H1 (cell line): ENCODE measurements around the gene CAPN3. TPM values are rescaled to one million over a fixed set of nuclear protein-coding genes. Genes with fewer than 3 reads are reported as not detected.

Experiments used
- CTCF ChIA-PET: fragments of 300-600 bp; sonication (Branson Sonifier 250); formaldehyde crosslinking; loops from one replicate; lab custom pipeline; 2021; ENCODE audit not compliant: partially characterized antibody; lab: Charles Lee
- POLR2A ChIA-PET: fragments of 300-600 bp; sonication (Branson Sonifier 250); formaldehyde crosslinking; loops from one replicate; lab custom pipeline; 2021; ENCODE audit warnings: inconsistent platforms; ENCODE audit not compliant: partially characterized antibody; lab: Charles Lee
- DNase-seq, 2 experiments: peaks; one replicate each; pipeline versions ENCODE4 v3.0.0 to v3.0.0-alpha.2; 2010 to 2022; ENCODE audit warnings: low spot score in 2 of 2, low read depth in 1 of 2, mixed read lengths in 1 of 2
- FAIRE-seq: peaks from 2 replicates; lab custom pipeline; 2011; peaks lifted over from hg19 to GRCh38; lab: Jason Lieb, UNC
- H2AFZ ChIP-seq: 2 replicates; pipeline ENCODE4 v1.8.1; 2012; ENCODE audit warnings: low read length, inconsistent platforms
- H2AK5ac ChIP-seq: 2 replicates; pipeline ENCODE4 v1.6.1; 2013; ENCODE audit warnings: low read depth, low read length
- H2BK120ac ChIP-seq: replicated peaks from 2 replicates; pipeline ENCODE3; 2013; ENCODE audit warnings: low read depth, low read length, inconsistent platforms
- H2BK12ac ChIP-seq: 2 replicates; pipeline ENCODE4 v1.6.1; 2013; ENCODE audit warnings: low read depth, low read length
- H2BK15ac ChIP-seq: 2 replicates; pipeline ENCODE4 v1.6.1; 2013; ENCODE audit warnings: low read length
- H2BK20ac ChIP-seq: 2 replicates; pipeline ENCODE4 v1.6.1; 2013; ENCODE audit warnings: low read length
- H2BK5ac ChIP-seq: 2 replicates; pipeline ENCODE4 v1.6.1; 2013; ENCODE audit warnings: low read depth, low read length
- H3K14ac ChIP-seq: 2 replicates; pipeline ENCODE4 v1.6.1; 2013; ENCODE audit warnings: inconsistent platforms; ENCODE audit not compliant: insufficient read length
- H3K18ac ChIP-seq: 2 replicates; pipeline ENCODE4 v1.6.1; 2013; ENCODE audit warnings: low read length; ENCODE audit errors: extremely low read depth
- H3K23ac ChIP-seq: 2 replicates; pipeline ENCODE4 v1.6.1; 2013; ENCODE audit warnings: inconsistent platforms; ENCODE audit not compliant: insufficient read length
- H3K23me2 ChIP-seq: 2 replicates; pipeline ENCODE4 v1.6.1; 2013; ENCODE audit warnings: low read depth, low read length
- H3K27ac ChIP-seq: 2 replicates; pipeline ENCODE4 v1.6.1; 2011; ENCODE audit warnings: low read depth, low read length, inconsistent platforms
- H3K27me3 ChIP-seq, 4 experiments: replicated peaks in 1 of 4; 1 replicate in 1 of 4; 2 replicates in 3 of 4; pipeline versions ENCODE4 v1.6.1 to v1.8.1; 2011 to 2013; ENCODE audit warnings: low read length in 3 of 4, mild to moderate bottlenecking in 3 of 4, inconsistent platforms in 2 of 4, mixed read lengths in 2 of 4, moderate library complexity in 1 of 4; ENCODE audit not compliant: control insufficient read depth in 3 of 4, insufficient read depth in 3 of 4; ENCODE audit errors: extremely low read depth in 1 of 4
- H3K36me3 ChIP-seq, 4 experiments: 2 replicates each; pipeline versions ENCODE4 v1.6.1 to v1.8.1; 2011 to 2013; ENCODE audit warnings: mild to moderate bottlenecking in 4 of 4, low read length in 3 of 4, moderate library complexity in 2 of 4, control low read depth in 1 of 4, inconsistent platforms in 1 of 4; ENCODE audit not compliant: insufficient read depth in 4 of 4, control insufficient read depth in 2 of 4
- H3K4ac ChIP-seq: replicated peaks from 2 replicates; pipeline ENCODE3; 2013; ENCODE audit warnings: low read length, low read depth, mixed read lengths, inconsistent platforms; ENCODE audit not compliant: insufficient read length
- H3K4me1 ChIP-seq, 4 experiments: replicated peaks in 1 of 4; 1 replicate in 1 of 4; 2 replicates in 3 of 4; pipeline versions ENCODE4 v1.6.1 to v1.8.1; 2011 to 2013; ENCODE audit warnings: low read length in 3 of 4, inconsistent platforms in 2 of 4, mixed read lengths in 1 of 4; ENCODE audit not compliant: insufficient read depth in 4 of 4, control insufficient read depth in 3 of 4
- H3K4me2 ChIP-seq, 2 experiments: 2 replicates each; pipeline versions ENCODE4 v1.6.1 to v1.8.1; 2011 to 2013; ENCODE audit warnings: low read depth in 2 of 2, low read length in 2 of 2, control low read depth in 1 of 2, inconsistent platforms in 1 of 2, mild to moderate bottlenecking in 1 of 2; ENCODE audit not compliant: insufficient read depth in 1 of 2
- H3K4me3 ChIP-seq, 4 experiments: fragments of 200-600, 300-600 bp in 1 of 4; sonication (generic), shearing (Covaris generic), sonication (Bioruptor Twin) in 1 of 4; 2 replicates each; pipeline versions ENCODE4 v1.5.1 to v1.8.1; 2011 to 2016; ENCODE audit warnings: low read length in 4 of 4, low read depth in 3 of 4, control low read depth in 2 of 4, inconsistent platforms in 2 of 4, mild to moderate bottlenecking in 2 of 4, mixed read lengths in 1 of 4, moderate library complexity in 1 of 4; ENCODE audit not compliant: insufficient read depth in 2 of 4; ENCODE audit errors: extremely low read depth in 1 of 4
- H3K56ac ChIP-seq: replicated peaks from 2 replicates; pipeline ENCODE3; 2013; ENCODE audit warnings: low read depth, mild to moderate bottlenecking, mixed read lengths, low read length, inconsistent platforms; ENCODE audit not compliant: insufficient read length
- H3K79me1 ChIP-seq: 2 replicates; pipeline ENCODE4 v1.6.1; 2013; ENCODE audit warnings: low read depth, low read length, control low read depth
- H3K79me2 ChIP-seq, 2 experiments: 2 replicates each; pipeline versions ENCODE4 v1.6.1 to v1.8.1; 2012 to 2013; ENCODE audit warnings: low read length in 2 of 2, mild to moderate bottlenecking in 2 of 2, inconsistent platforms in 1 of 2; ENCODE audit not compliant: insufficient read depth in 2 of 2, control insufficient read depth in 1 of 2
- H3K9ac ChIP-seq, 4 experiments: replicated peaks in 1 of 4; 1 replicate in 1 of 4; 2 replicates in 3 of 4; pipeline versions ENCODE4 v1.6.1 to v1.8.1; 2011 to 2013; ENCODE audit warnings: low read depth in 3 of 4, low read length in 3 of 4, control low read depth in 2 of 4, mild to moderate bottlenecking in 2 of 4, moderate library complexity in 2 of 4, inconsistent platforms in 1 of 4; ENCODE audit errors: extremely low read depth in 1 of 4
- H3K9me3 ChIP-seq, 2 experiments: 2 replicates each; pipeline versions ENCODE4 v1.6.1 to v1.8.1; 2012 to 2013; ENCODE audit warnings: mild to moderate bottlenecking in 2 of 2, moderate library complexity in 2 of 2, control low read depth in 1 of 2, inconsistent platforms in 1 of 2, low read depth in 1 of 2, low read length in 1 of 2, mixed read lengths in 1 of 2; ENCODE audit not compliant: insufficient read depth in 2 of 2
- H4K20me1 ChIP-seq, 2 experiments: replicated peaks in 1 of 2; 2 replicates each; pipeline versions ENCODE3 to v1.8.1; 2011 to 2013; ENCODE audit warnings: inconsistent platforms in 2 of 2, low read length in 2 of 2, mild to moderate bottlenecking in 1 of 2; ENCODE audit not compliant: insufficient read depth in 2 of 2, control insufficient read depth in 1 of 2
- H4K5ac ChIP-seq: 2 replicates; pipeline ENCODE4 v1.6.1; 2013; ENCODE audit warnings: low read length, low read depth, mixed read lengths, inconsistent platforms; ENCODE audit not compliant: insufficient read length
- H4K8ac ChIP-seq: 2 replicates; pipeline ENCODE4 v1.8.0; 2013; ENCODE audit warnings: mild to moderate bottlenecking, moderate library complexity, low read length, inconsistent platforms; ENCODE audit not compliant: insufficient read depth; ENCODE audit errors: extremely low read depth
- H4K91ac ChIP-seq: replicated peaks from 2 replicates; pipeline ENCODE3; 2013; ENCODE audit warnings: low read length, mixed read lengths, inconsistent platforms; ENCODE audit not compliant: insufficient read length
- ASH2L ChIP-seq: fragments of 200-600, 300-600 bp; sonication (generic); IDR thresholded peaks from one replicate; pipeline ENCODE4 v1.7.1; 2017; ENCODE audit warnings: low read length
- BRCA1 ChIP-seq: IDR thresholded peaks from 2 replicates; pipeline ENCODE4 v1.6.1; 2012; ENCODE audit warnings: low read depth, low read length, improper control_type of control experiment
- CTCF ChIP-seq, 3 experiments: IDR thresholded peaks; 1 replicate in 2 of 3; 2 replicates in 1 of 3; pipeline versions ENCODE4 v1.5.1 to v1.6.1; 2011; ENCODE audit warnings: low read length in 3 of 3, mild to moderate bottlenecking in 3 of 3, inconsistent platforms in 2 of 3, low read depth in 1 of 3, moderate library complexity in 1 of 3; ENCODE audit not compliant: insufficient read depth in 1 of 3; ENCODE audit errors: control extremely low read depth in 1 of 3
- E2F6 ChIP-seq: IDR thresholded peaks from 2 replicates; pipeline ENCODE4 v1.6.1; 2012; ENCODE audit warnings: inconsistent platforms
- GTF2F1 ChIP-seq: IDR thresholded peaks from 2 replicates; pipeline ENCODE4 v1.6.1; 2012; ENCODE audit warnings: low read depth, low read length, improper control_type of control experiment, borderline replicate concordance
- NANOG ChIP-seq: IDR thresholded peaks from 2 replicates; pipeline ENCODE4 v1.6.1; 2011; ENCODE audit warnings: low read length, low read depth, mild to moderate bottlenecking, inconsistent platforms; ENCODE audit not compliant: insufficient read depth, poor library complexity, severe bottlenecking
- RFX5 ChIP-seq: IDR thresholded peaks from 2 replicates; pipeline ENCODE4 v1.6.1; 2011; ENCODE audit warnings: low read depth, low read length, improper control_type of control experiment, borderline replicate concordance
- SIX5 ChIP-seq: IDR thresholded peaks from 2 replicates; pipeline ENCODE4 v1.6.1; 2011; ENCODE audit warnings: mild to moderate bottlenecking, low read depth, low read length
- SP4 ChIP-seq: IDR thresholded peaks from 2 replicates; pipeline ENCODE4 v1.6.1; 2012; ENCODE audit warnings: low read length, inconsistent platforms
- WGBS, 2 experiments: shearing (Covaris generic) in 1 of 2; methylation state at CpG; one replicate each; pipeline versions ENCODE4 v1.1.6 to v1.1.7; 2013 to 2015; ENCODE audit warnings: low lambda C conversion rate in 2 of 2, mixed read lengths in 2 of 2, inconsistent platforms in 1 of 2, low coverage in 1 of 2, missing lambda C conversion rate in 1 of 2; ENCODE audit not compliant: insufficient replicate concordance in 2 of 2, insufficient coverage in 1 of 2, insufficient read length in 1 of 2; ENCODE audit errors: extremely low coverage in 1 of 2, missing lambda C conversion rate in 1 of 2; 5-methylcytosine and 5-hydroxymethylcytosine counted together
- polyA plus RNA-seq, 7 experiments: library from polyadenylated mRNA; depleted of rRNA in 3 of 7; stranded (reverse) in 5 of 7; unstranded in 2 of 7; fragments of >200 nt in 5 of 7; fragments of 200-250 nt in 2 of 7; gene quantifications; 1 replicate in 5 of 7; 2 replicates in 1 of 7; 4 replicates in 1 of 7; pipeline versions ENCODE4 v1.2.1 to v1.2.3, GENCODE V29; 2011 to 2013; ENCODE audit warnings: missing spikeins in 2 of 7, mixed read lengths in 2 of 7
- total RNA-seq: library from RNA; stranded (reverse); fragmentation: NEBNext Ultra II Directional; extraction: Animal tissue kit (Norgen Biotek cat#: 25700); gene quantifications from 2 replicates; pipeline ENCODE4 v1.2.1, GENCODE V29; 2021

Gene CAPN3
- total and polyA plus RNA-seq, 2 of the 8 experiments (the other 6 are each of a cell fraction or from before 2014, with no cell fraction given): 0.80 to 2.1 TPM

DNA sequence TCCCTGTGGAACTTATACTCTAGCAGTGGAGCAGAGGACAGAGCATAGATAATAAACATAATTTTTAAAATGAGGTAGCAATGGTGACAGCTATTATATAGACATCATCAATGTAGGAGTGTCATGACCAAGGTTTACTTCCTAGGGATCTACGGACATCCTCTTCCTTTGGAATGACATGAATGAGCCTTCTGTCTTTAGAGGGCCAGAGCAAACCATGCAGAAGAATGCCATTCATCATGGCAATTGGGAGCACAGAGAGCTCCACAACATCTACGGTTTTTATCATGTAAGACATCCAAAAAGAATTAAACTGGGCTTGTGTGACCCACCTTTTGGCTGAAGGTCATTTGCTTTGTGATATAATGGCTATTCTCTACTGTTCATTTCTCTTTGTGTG is 30.1 kb upstream of the CAPN3 start:
- Histone ChIP-seq H2BK5ac (no peak overlapping the region), H2BK20ac (no peak overlapping the region), H3K27me3 (no peaks in the 10 kb centered on the region), H4K20me1 (no peaks in the 10 kb centered on the region), H3K9me3 (no peaks in the 10 kb centered on the region), H3K18ac (no peak overlapping the region), H3K4ac (no peak overlapping the region), H2AFZ (no peak overlapping the region), H3K23me2 (no peaks in the 10 kb centered on the region), H3K4me3 (no peak overlapping the region), H3K56ac (no peak overlapping the region), H3K36me3 (peaks cover 0 to 3% (median 0%) of the 10 kb centered on the region in 4 experiments; a peak in 1 of 8 replicates), H2AK5ac (no peak overlapping the region), H4K8ac (no peak overlapping the region), H3K4me1 (no peaks in the 10 kb centered on the region), H3K9ac (no peak overlapping the region), H3K23ac (no peak overlapping the region), H2BK120ac (no peak overlapping the region), H3K4me2 (no peak overlapping the region), H3K79me1 (no peaks in the 10 kb centered on the region), H4K91ac (no peak overlapping the region), H3K79me2 (no peaks in the 10 kb centered on the region)
- POLR2A ChIA-PET: no interaction called here
- FAIRE-seq (no peak), DNase-seq (no peak)
- CTCF ChIA-PET: no interaction called here
- 85% methylated on average over 2 of the region's 2 CpGs; no CpG with 5 or more reads in 1 of the 2 experiments for WGBS, 2 experiments
- TF ChIP-seq SP4: no peak
- TF ChIP-seq SIX5: no peak
- TF ChIP-seq GTF2F1: no peak
- TF ChIP-seq ASH2L: no peak
- no peak for TF ChIP-seq CTCF (IDR thresholded peaks at IDR 0.05; ENCODE audit: control extremely low read depth in 1 of 3, insufficient read depth in 1 of 3, low read depth in 1 of 3, low read length in 3 of 3)
- no peak for TF ChIP-seq NANOG
- TF ChIP-seq RFX5: no peak
- TF ChIP-seq E2F6: no peak
- no peak for TF ChIP-seq BRCA1
- TF ChIP-seq, all 59 proteins: peak for 0
- Histone ChIP-seq H4K5ac (no peak overlapping the region), H2BK15ac (no peak overlapping the region), H2BK12ac (no peak overlapping the region), H3K27ac (no peak overlapping the region), H3K14ac (no peak overlapping the region)
